Ishikawa (cell line): Measurements from ENCODE around the gene CEND1.
A peak's percentile ranks its signal among the peaks of the same experiment; 100 is the strongest.

Source experiments
- CEBPB ChIP-seq: IDR thresholded peaks from 2 replicates; pipeline ENCODE4 v1.6.1; 2012
- CREB1 ChIP-seq: IDR thresholded peaks from 2 replicates; pipeline ENCODE4 v1.6.1; 2012; ENCODE audit warnings: low read depth
- EGR1 ChIP-seq: IDR thresholded peaks from 2 replicates; pipeline ENCODE4 v1.6.1; 2012
- EP300 ChIP-seq: IDR thresholded peaks from 2 replicates; pipeline ENCODE4 v1.6.1; 2012; ENCODE audit warnings: borderline replicate concordance
- FOXM1 ChIP-seq: IDR thresholded peaks from 2 replicates; pipeline ENCODE4 v1.6.1; 2012; ENCODE audit warnings: low read depth, borderline replicate concordance
- MAX ChIP-seq: IDR thresholded peaks from 2 replicates; pipeline ENCODE4 v1.6.1; 2012
- NFIC ChIP-seq: IDR thresholded peaks from 2 replicates; pipeline ENCODE4 v1.6.1; 2012
- RAD21 ChIP-seq: IDR thresholded peaks from 2 replicates; pipeline ENCODE4 v1.6.1; 2012; ENCODE audit warnings: low read depth
- TAF1 ChIP-seq: IDR thresholded peaks from 2 replicates; pipeline ENCODE4 v1.6.1; 2012; ENCODE audit warnings: low read depth, mild to moderate bottlenecking
- TCF12 ChIP-seq: IDR thresholded peaks from 2 replicates; pipeline ENCODE4 v1.6.1; 2012; ENCODE audit warnings: low read depth
- TEAD4 ChIP-seq: IDR thresholded peaks from 2 replicates; pipeline ENCODE4 v1.6.1; 2012
- USF1 ChIP-seq: IDR thresholded peaks from 2 replicates; pipeline ENCODE4 v1.6.1; 2012
- YY1 ChIP-seq: IDR thresholded peaks from 2 replicates; pipeline ENCODE4 v1.6.1; 2012; ENCODE audit warnings: low read depth
- ZBTB7A ChIP-seq: IDR thresholded peaks from 2 replicates; pipeline ENCODE4 v1.6.1; 2012; ENCODE audit warnings: low read depth
- TF ChIP-seq, protein P1 (sequence below): IDR thresholded peaks from 2 replicates; pipeline ENCODE4 v1.6.1; 2012; ENCODE audit warnings: low read depth, mild to moderate bottlenecking

CEND1 gene

DNA sequence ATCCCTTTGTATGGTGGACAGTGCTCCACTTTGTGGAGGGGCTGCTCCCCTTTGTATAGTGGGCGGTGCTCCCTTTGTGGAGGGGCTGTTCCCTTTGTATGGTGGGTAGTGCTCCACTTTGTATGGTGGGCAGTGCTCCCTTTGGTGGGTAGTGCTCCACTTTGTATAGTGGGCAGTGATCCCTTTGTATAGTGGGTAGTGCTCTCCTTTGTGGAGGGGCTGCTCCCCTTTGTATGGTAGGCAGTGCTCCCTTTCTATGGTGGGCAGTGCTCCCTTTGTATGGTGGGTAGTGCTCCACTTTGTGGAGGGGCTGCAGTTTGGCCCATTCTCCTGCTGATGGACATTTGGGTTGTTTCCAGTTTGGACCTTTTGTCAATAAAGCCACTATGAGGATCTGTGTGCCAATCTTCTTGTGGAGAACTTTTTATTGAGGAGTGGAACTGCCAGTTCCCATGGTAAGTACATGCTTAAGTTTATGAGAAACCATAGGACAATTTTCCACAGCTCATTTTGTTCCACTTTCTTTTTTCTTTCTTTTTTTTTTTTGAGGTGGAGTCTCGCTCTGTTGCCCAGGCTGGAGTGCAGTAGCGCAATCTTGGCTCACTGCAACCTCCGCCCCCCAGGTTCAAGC, 47.2 kb downstream of the CEND1 start:
- TF ChIP-seq TAF1 (no peak), TCF12 (no peak), NFIC (no peak), TEAD4 (no peak), ZBTB7A (no peak), EGR1 (no peak), FOXM1 (no peak), CEBPB (no peak), YY1 (no peak), EP300 (no peak), USF1 (no peak), CREB1 (no peak)
- TF ChIP-seq, protein P1, sequence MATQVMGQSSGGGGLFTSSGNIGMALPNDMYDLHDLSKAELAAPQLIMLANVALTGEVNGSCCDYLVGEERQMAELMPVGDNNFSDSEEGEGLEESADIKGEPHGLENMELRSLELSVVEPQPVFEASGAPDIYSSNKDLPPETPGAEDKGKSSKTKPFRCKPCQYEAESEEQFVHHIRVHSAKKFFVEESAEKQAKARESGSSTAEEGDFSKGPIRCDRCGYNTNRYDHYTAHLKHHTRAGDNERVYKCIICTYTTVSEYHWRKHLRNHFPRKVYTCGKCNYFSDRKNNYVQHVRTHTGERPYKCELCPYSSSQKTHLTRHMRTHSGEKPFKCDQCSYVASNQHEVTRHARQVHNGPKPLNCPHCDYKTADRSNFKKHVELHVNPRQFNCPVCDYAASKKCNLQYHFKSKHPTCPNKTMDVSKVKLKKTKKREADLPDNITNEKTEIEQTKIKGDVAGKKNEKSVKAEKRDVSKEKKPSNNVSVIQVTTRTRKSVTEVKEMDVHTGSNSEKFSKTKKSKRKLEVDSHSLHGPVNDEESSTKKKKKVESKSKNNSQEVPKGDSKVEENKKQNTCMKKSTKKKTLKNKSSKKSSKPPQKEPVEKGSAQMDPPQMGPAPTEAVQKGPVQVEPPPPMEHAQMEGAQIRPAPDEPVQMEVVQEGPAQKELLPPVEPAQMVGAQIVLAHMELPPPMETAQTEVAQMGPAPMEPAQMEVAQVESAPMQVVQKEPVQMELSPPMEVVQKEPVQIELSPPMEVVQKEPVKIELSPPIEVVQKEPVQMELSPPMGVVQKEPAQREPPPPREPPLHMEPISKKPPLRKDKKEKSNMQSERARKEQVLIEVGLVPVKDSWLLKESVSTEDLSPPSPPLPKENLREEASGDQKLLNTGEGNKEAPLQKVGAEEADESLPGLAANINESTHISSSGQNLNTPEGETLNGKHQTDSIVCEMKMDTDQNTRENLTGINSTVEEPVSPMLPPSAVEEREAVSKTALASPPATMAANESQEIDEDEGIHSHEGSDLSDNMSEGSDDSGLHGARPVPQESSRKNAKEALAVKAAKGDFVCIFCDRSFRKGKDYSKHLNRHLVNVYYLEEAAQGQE, result no peak

DNA sequence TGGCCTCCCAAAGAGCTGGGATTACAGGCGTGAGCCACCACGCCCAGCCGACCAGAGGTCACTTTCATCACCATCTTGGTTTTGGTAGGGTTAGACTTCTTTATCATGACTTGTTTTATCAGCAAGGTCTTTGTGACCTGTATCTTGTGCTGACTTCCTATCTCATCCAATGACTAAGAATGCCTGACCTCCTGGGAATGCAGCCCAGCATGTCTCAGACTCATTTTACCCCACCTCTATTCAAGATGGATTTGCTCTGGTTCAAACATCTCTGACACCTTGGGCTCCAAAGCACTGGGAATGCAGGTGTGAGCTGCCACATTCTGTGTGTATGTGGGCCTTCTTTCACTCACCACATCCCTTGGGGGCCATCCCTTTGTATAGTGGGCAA, 47.7 kb downstream of the CEND1 start:
- TF ChIP-seq MAX (no peak), NFIC (no peak), TAF1 (no peak), RAD21 (no peak), FOXM1 (no peak), CREB1 (no peak), YY1 (no peak), USF1 (no peak), ZBTB7A (no peak), EP300 (no peak)
- TF ChIP-seq, protein P1, result no peak

DNA sequence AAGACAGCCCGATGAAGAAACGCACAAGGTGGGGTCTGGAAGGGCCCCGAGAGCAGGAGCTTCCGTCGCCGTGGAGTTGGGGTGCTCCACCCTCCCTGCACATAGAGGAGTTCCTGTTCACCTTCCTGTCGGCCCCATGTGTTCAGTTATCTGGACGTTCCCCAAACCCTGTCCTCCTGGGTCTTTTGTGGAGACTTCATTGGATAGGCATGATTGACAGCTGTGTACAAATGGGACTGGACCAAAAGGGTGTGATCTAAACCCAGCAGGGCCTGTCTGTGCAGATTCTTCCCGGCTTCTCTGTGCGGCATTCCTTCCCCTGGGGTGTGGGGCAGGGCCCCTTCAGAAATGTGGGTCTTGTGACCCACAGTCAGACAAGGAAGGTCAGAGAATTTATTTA, 52.0 kb downstream of the CEND1 start:
- peak; percentile 61 for TF ChIP-seq TEAD4

DNA sequence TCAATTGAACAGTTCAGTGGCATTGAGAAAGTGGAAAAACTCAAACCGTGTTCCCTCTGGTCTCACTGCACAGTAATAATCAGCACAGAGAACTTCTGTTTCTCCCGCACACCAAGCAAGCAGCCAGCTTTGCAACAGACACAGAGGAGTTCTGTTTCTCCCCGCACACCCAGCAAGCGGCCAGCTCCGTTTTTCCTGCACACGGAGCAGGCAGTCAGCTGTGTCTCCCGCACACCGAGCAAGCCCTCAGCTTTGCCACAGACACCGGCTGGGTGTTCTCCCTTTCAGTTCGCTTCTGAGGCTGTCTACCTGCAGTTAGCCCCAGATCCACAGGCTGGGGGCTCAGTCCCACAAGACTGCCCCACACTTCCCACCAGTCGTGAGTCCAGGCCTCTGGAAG, 52.5 kb downstream of the CEND1 start:
- TF ChIP-seq CREB1 (no peak), MAX (no peak), TCF12 (no peak), RAD21 (no peak), USF1 (no peak), EGR1 (no peak), YY1 (no peak), ZBTB7A (no peak), FOXM1 (no peak), NFIC (no peak), TEAD4 (no peak), CEBPB (no peak), EP300 (no peak)
- TF ChIP-seq, protein P1, result no peak
